ENCODE data around the gene CHAC1. TPM values are rescaled to one million over a fixed set of nuclear protein-coding genes. Genes with fewer than 3 reads are reported as not detected.
A peak's percentile ranks its signal among the peaks of the same experiment; 100 is the strongest.

Gene CHAC1
- total RNA-seq, 1 experiment from 2014 or later, result 48.7 TPM

DNA sequence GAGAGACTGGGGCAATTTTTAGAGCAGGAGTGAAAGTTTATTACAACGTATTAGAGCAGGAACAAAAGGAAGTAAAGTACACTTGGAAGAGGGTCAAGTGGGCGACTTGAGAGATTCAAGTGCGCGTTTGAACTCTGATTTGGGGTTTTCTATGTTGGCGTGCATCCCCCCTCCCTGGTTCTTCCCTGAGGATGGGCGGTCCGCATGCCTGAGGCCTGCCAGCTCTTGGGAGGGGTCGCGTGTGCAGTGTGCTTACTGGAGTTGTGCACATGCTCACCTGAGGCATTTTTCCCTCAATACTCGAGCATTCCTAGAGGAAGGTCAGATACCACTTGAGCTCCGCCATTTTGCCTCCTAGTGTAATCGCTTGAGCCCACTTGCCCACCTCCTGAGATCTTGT is 10.4 kb upstream of the CHAC1 start:
- Histone ChIP-seq H2BK120ac (ENCODE audit: low read depth, low read length, poor library complexity, severe bottlenecking) (no peak overlapping the region), H2AFZ (ENCODE audit: low read length) (no peak overlapping the region), H3K14ac (ENCODE audit: insufficient read depth, low read length) (no peak overlapping the region), H3T11ph (ENCODE audit: low read length) (no peak overlapping the region), H4K8ac (replicated peaks; ENCODE audit: insufficient read length, low read depth, low read length) (no peak overlapping the region), H3K23ac (ENCODE audit: insufficient read length, low read depth, low read length) (no peak overlapping the region), H3K27ac (ENCODE audit: insufficient read length, low read depth, low read length) (no peak overlapping the region), H3K9me3 (ENCODE audit: control insufficient read depth, low read depth, low read length) (no peaks in the 10 kb centered on the region), H2AK5ac (ENCODE audit: insufficient read length, low read length) (no peak overlapping the region), H3K79me1 (ENCODE audit: insufficient read depth, low read depth, low read length, poor library complexity, severe bottlenecking) (no peaks in the 10 kb centered on the region), H2BK20ac (ENCODE audit: low read depth, low read length, poor library complexity, severe bottlenecking) (no peak overlapping the region), H4K5ac (ENCODE audit: insufficient read length, low read depth, low read length) (no peak overlapping the region), H3K79me2 (ENCODE audit: insufficient read depth, low read length) (no peaks in the 10 kb centered on the region), H3K56ac (ENCODE audit: insufficient read length, low read depth, low read length) (no peak overlapping the region), H3K27me3 (ENCODE audit: insufficient read depth, low read length) (no peaks in the 10 kb centered on the region; the same call in 1 of the 2 replicates), H2BK12ac (ENCODE audit: insufficient read length, low read depth, low read length) (no peak overlapping the region), H2BK5ac (ENCODE audit: insufficient read length, low read length) (no peak overlapping the region), H3K4me2 (ENCODE audit: insufficient read depth, insufficient read length, low read length) (no peak overlapping the region), H3K23me2 (ENCODE audit: insufficient read length, low read depth, low read length, poor library complexity, severe bottlenecking) (peaks cover 5% of the 10 kb centered on the region), H3K4ac (ENCODE audit: low read depth, low read length) (no peak overlapping the region), H3K18ac (ENCODE audit: insufficient read length, low read depth, low read length) (no peak overlapping the region), H3K9ac (ENCODE audit: extremely low read depth, insufficient read length, low read length) (no peak overlapping the region), H3K4me1 (ENCODE audit: insufficient read depth, low read length) (no peaks in the 10 kb centered on the region), H2BK15ac (ENCODE audit: low read depth, low read length) (no peak overlapping the region), H4K91ac (ENCODE audit: insufficient read length, low read depth, low read length) (no peak overlapping the region), H4K20me1 (ENCODE audit: control insufficient read depth, insufficient read depth, insufficient read length) (no peaks in the 10 kb centered on the region)
- no peaks in the 10 kb centered on the region for H3K9me3 Mint-ChIP-seq
- H3K27me3 Mint-ChIP-seq (ENCODE audit: low read depth), result peaks cover 71% of the 10 kb centered on the region
- WGBS (ENCODE audit: extremely low coverage, insufficient read length, low lambda C conversion rate), result no CpG with 5 or more reads among the region's 12 CpGs
- TF ChIP-seq, protein P1, sequence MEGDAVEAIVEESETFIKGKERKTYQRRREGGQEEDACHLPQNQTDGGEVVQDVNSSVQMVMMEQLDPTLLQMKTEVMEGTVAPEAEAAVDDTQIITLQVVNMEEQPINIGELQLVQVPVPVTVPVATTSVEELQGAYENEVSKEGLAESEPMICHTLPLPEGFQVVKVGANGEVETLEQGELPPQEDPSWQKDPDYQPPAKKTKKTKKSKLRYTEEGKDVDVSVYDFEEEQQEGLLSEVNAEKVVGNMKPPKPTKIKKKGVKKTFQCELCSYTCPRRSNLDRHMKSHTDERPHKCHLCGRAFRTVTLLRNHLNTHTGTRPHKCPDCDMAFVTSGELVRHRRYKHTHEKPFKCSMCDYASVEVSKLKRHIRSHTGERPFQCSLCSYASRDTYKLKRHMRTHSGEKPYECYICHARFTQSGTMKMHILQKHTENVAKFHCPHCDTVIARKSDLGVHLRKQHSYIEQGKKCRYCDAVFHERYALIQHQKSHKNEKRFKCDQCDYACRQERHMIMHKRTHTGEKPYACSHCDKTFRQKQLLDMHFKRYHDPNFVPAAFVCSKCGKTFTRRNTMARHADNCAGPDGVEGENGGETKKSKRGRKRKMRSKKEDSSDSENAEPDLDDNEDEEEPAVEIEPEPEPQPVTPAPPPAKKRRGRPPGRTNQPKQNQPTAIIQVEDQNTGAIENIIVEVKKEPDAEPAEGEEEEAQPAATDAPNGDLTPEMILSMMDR (conservative IDR thresholded peaks at IDR 0.05), result no peak
- H3K27ac Mint-ChIP-seq, result peak overlapping the region in 1 of 3 experiments; percentile 18; a peak in 1 of 7 replicates
- peaks cover 21% of the 10 kb centered on the region in 2 experiments for H3K4me1 Mint-ChIP-seq
- no peak for DNase-seq
- H3K4me3 Mint-ChIP-seq, result peak overlapping the region in 1 of 2 experiments; percentile 75; a peak in 3 of 5 replicates
- no peaks in the 10 kb centered on the region; a peak in 1 of 7 replicates for H3K36me3 Mint-ChIP-seq (ENCODE audit: insufficient read depth in 1 of 3, low read depth in 3 of 3)

Measured in H9 (cell line).